HEK293 (cell line): Measurements from ENCODE around the gene KLK7.

Experiments used
- CTCF ChIA-PET: fragments of 350-600 bp; formaldehyde crosslinking; extraction: SDS; loops from one replicate; lab custom pipeline; 2021; ENCODE audit warnings: antibody characterized with exemption; lab: Yijun Ruan, JAX
- POLR2A ChIA-PET: fragments of 300-600 bp; formaldehyde crosslinking; extraction: SDS; loops from one replicate; lab custom pipeline; 2020; ENCODE audit warnings: antibody characterized with exemption, inconsistent platforms; lab: Yijun Ruan, JAX
- H3K27ac ChIP-seq: fragments of 200-500 bp; sonication (Bioruptor generic); 2 replicates; pipeline ENCODE4 v1.5.1; 2014; ENCODE audit warnings: low read depth, low read length, control low read depth, inconsistent platforms; ENCODE audit errors: extremely low read depth
- H3K36me3 ChIP-seq, 2 experiments: fragments of 200-500 bp in 1 of 2; sonication (Bioruptor generic) in 1 of 2; 1 replicate in 1 of 2; 2 replicates in 1 of 2; pipeline ENCODE4 v1.5.1; 2014 to 2017; ENCODE audit warnings: inconsistent platforms in 2 of 2, low read length in 2 of 2; ENCODE audit not compliant: control insufficient read depth in 2 of 2, insufficient read depth in 1 of 2
- H3K4me1 ChIP-seq: fragments of 200-500 bp; sonication (Bioruptor generic); 2 replicates; pipeline ENCODE4 v1.5.1; 2014; ENCODE audit warnings: mild to moderate bottlenecking, low read length, inconsistent platforms; ENCODE audit not compliant: control insufficient read depth, insufficient read depth
- H3K4me3 ChIP-seq: 2 replicates; pipeline ENCODE4 v1.5.1; 2011; ENCODE audit warnings: low read depth, mild to moderate bottlenecking, control low read depth, low read length, moderate library complexity
- H3K9me3 ChIP-seq: fragments of 200-500 bp; sonication (Bioruptor generic); 2 replicates; pipeline ENCODE4 v1.5.1; 2014; ENCODE audit warnings: low read depth, low read length, inconsistent platforms; ENCODE audit not compliant: control insufficient read depth, insufficient read depth
- GFI1B ChIP-seq: fragments of 450-650 bp; formaldehyde crosslinking; IDR thresholded peaks from 2 replicates; pipeline ENCODE4 v1.5.1; 2016; ENCODE audit warnings: missing biosample characterization, missing genetic modification characterization
- KLF10 ChIP-seq: fragments of 450-650 bp; IDR thresholded peaks from 2 replicates; pipeline ENCODE4 v1.5.1; 2018; ENCODE audit warnings: missing biosample characterization, mild to moderate bottlenecking, missing genetic modification characterization
- KLF7 ChIP-seq: fragments of 450-650 bp; formaldehyde crosslinking; IDR thresholded peaks from 2 replicates; pipeline ENCODE4 v1.5.1; 2016; ENCODE audit warnings: missing biosample characterization, missing genetic modification characterization, borderline replicate concordance
- OVOL3 ChIP-seq: fragments of 450-650 bp; formaldehyde crosslinking; IDR thresholded peaks from 2 replicates; pipeline ENCODE4 v1.5.1; 2016; ENCODE audit warnings: missing biosample characterization, missing genetic modification characterization
- ZFP69B ChIP-seq: fragments of 450-650 bp; formaldehyde crosslinking; IDR thresholded peaks from 2 replicates; pipeline ENCODE4 v1.5.1; 2016; ENCODE audit warnings: missing biosample characterization, missing genetic modification characterization
- ZNF10 ChIP-seq: fragments of 450-650 bp; formaldehyde crosslinking; IDR thresholded peaks from 2 replicates; pipeline ENCODE4 v1.5.1; 2017; ENCODE audit warnings: missing biosample characterization, missing genetic modification characterization
- ZNF121 ChIP-seq: fragments of 450-650 bp; formaldehyde crosslinking; IDR thresholded peaks from 2 replicates; pipeline ENCODE4 v1.5.1; 2016; ENCODE audit warnings: missing biosample characterization, missing genetic modification characterization
- ZNF223 ChIP-seq: fragments of 450-650 bp; formaldehyde crosslinking; IDR thresholded peaks from 2 replicates; pipeline ENCODE4 v1.5.1; 2016; ENCODE audit warnings: missing biosample characterization, missing genetic modification characterization
- ZNF248 ChIP-seq: fragments of 450-650 bp; formaldehyde crosslinking; IDR thresholded peaks from 2 replicates; pipeline ENCODE4 v1.5.1; 2017; ENCODE audit warnings: missing biosample characterization, missing genetic modification characterization
- ZNF324 ChIP-seq: fragments of 450-650 bp; formaldehyde crosslinking; IDR thresholded peaks from 2 replicates; pipeline ENCODE4 v1.5.1; 2016; ENCODE audit warnings: missing biosample characterization, missing genetic modification characterization
- ZNF366 ChIP-seq: fragments of 450-650 bp; formaldehyde crosslinking; conservative IDR thresholded peaks from 2 replicates; pipeline ENCODE4 v1.5.1; 2016; ENCODE audit warnings: missing biosample characterization, missing genetic modification characterization
- ZNF518A ChIP-seq: fragments of 450-650 bp; formaldehyde crosslinking; conservative IDR thresholded peaks from 2 replicates; pipeline ENCODE4 v1.5.1; 2016; ENCODE audit warnings: low read depth, missing biosample characterization, missing genetic modification characterization
- ZNF76 ChIP-seq: fragments of 450-650 bp; formaldehyde crosslinking; IDR thresholded peaks from 2 replicates; pipeline ENCODE4; 2016; ENCODE audit warnings: low read depth, missing biosample characterization, missing genetic modification characterization, borderline replicate concordance
- ZNF776 ChIP-seq: fragments of 450-650 bp; formaldehyde crosslinking; IDR thresholded peaks from 2 replicates; pipeline ENCODE4 v1.5.0; 2017; ENCODE audit warnings: missing biosample characterization, missing genetic modification characterization, borderline replicate concordance
- ZNF830 ChIP-seq: fragments of 450-650 bp; IDR thresholded peaks from 2 replicates; pipeline ENCODE4 v1.5.0; 2018; ENCODE audit warnings: missing biosample characterization, missing genetic modification characterization, low read depth, mild to moderate bottlenecking, moderate library complexity
- TF ChIP-seq, protein P1 (sequence below): fragments of 450-650 bp; formaldehyde crosslinking; conservative IDR thresholded peaks from 2 replicates; pipeline ENCODE4 v1.5.1; 2016; ENCODE audit warnings: low read depth, missing biosample characterization, missing genetic modification characterization
- TF ChIP-seq, protein P2 (sequence below): IDR thresholded peaks from 2 replicates; pipeline ENCODE4 v1.6.1; 2011; ENCODE audit warnings: mild to moderate bottlenecking, low read depth, low read length, borderline replicate concordance
- TF ChIP-seq, protein P3 (sequence below): fragments of 450-650 bp; formaldehyde crosslinking; IDR thresholded peaks from 2 replicates; pipeline ENCODE4 v1.5.1; 2016; ENCODE audit warnings: missing biosample characterization, missing genetic modification characterization

The KLK7 gene

GRCh38 chr19:51027126-51027806 is 43.5 kb upstream of the KLK7 start:
- H3K4me1 ChIP-seq: no peaks in the 10 kb centered on the region
- POLR2A ChIA-PET: no interaction called here
- no peaks in the 10 kb centered on the region for H3K9me3 ChIP-seq
- no peak overlapping the region for H3K4me3 ChIP-seq
- CTCF ChIA-PET: interaction anchor here (1.9 kb wide), 1 partner anchor 11 kb away, joined by 8 read pairs; no protein-coding TSS in a partner anchor
- TF ChIP-seq KLF10 (tag by site-specific recombination) (no peak), ZNF830 (tag by site-specific recombination) (no peak), ZNF76 (tag by site-specific recombination) (no peak), ZNF121 (tag by site-specific recombination) (no peak), ZNF10 (no peak), OVOL3 (tag by site-specific recombination) (no peak), KLF7 (tag by site-specific recombination) (no peak), ZNF518A (tag by site-specific recombination) (no peak), GFI1B (tag by site-specific recombination) (no peak), ZNF248 (tag by site-specific recombination) (no peak), ZNF366 (tag by site-specific recombination) (no peak), ZNF324 (tag by site-specific recombination) (no peak), ZFP69B (tag by site-specific recombination) (no peak), ZNF776 (tag by site-specific recombination) (no peak)
- TF ChIP-seq, protein P1, sequence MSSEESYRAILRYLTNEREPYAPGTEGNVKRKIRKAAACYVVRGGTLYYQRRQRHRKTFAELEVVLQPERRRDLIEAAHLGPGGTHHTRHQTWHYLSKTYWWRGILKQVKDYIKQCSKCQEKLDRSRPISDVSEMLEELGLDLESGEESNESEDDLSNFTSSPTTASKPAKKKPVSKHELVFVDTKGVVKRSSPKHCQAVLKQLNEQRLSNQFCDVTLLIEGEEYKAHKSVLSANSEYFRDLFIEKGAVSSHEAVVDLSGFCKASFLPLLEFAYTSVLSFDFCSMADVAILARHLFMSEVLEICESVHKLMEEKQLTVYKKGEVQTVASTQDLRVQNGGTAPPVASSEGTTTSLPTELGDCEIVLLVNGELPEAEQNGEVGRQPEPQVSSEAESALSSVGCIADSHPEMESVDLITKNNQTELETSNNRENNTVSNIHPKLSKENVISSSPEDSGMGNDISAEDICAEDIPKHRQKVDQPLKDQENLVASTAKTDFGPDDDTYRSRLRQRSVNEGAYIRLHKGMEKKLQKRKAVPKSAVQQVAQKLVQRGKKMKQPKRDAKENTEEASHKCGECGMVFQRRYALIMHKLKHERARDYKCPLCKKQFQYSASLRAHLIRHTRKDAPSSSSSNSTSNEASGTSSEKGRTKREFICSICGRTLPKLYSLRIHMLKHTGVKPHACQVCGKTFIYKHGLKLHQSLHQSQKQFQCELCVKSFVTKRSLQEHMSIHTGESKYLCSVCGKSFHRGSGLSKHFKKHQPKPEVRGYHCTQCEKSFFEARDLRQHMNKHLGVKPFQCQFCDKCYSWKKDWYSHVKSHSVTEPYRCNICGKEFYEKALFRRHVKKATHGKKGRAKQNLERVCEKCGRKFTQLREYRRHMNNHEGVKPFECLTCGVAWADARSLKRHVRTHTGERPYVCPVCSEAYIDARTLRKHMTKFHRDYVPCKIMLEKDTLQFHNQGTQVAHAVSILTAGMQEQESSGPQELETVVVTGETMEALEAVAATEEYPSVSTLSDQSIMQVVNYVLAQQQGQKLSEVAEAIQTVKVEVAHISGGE: no peak
- TF ChIP-seq, protein P2, sequence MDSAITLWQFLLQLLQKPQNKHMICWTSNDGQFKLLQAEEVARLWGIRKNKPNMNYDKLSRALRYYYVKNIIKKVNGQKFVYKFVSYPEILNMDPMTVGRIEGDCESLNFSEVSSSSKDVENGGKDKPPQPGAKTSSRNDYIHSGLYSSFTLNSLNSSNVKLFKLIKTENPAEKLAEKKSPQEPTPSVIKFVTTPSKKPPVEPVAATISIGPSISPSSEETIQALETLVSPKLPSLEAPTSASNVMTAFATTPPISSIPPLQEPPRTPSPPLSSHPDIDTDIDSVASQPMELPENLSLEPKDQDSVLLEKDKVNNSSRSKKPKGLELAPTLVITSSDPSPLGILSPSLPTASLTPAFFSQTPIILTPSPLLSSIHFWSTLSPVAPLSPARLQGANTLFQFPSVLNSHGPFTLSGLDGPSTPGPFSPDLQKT: no peak
- H3K36me3 ChIP-seq: no peaks in the 10 kb centered on the region
- no peak overlapping the region for H3K27ac ChIP-seq

DNA sequence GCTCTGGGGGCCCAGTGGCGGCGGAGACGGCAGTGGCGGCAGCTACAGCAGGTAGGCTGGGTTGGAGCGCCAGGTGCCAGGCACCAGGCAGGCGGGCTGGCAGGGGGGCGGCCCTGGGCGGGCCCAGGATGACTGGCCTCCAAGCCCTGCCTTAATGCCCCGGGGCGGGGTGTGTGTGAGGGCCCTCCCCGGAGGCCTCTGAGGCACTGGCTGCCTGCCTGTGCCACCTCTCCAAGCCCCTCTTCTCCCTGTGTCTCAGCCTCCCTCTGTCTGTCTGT is 42.8 kb upstream of the KLK7 start, which contains the start of gene KLK11:
KLK11 (minus strand) TSS at position 63 of the 278 bp plus-strand sequence. CDS start 985 bp downstream, outside the sequence.
- H3K4me1 ChIP-seq: no peaks in the 10 kb centered on the region
- CTCF ChIA-PET: interaction anchor here (2.1 kb wide), 1 partner anchor 10 kb away, joined by 10 read pairs; no protein-coding TSS in a partner anchor
- TF ChIP-seq, protein P3, sequence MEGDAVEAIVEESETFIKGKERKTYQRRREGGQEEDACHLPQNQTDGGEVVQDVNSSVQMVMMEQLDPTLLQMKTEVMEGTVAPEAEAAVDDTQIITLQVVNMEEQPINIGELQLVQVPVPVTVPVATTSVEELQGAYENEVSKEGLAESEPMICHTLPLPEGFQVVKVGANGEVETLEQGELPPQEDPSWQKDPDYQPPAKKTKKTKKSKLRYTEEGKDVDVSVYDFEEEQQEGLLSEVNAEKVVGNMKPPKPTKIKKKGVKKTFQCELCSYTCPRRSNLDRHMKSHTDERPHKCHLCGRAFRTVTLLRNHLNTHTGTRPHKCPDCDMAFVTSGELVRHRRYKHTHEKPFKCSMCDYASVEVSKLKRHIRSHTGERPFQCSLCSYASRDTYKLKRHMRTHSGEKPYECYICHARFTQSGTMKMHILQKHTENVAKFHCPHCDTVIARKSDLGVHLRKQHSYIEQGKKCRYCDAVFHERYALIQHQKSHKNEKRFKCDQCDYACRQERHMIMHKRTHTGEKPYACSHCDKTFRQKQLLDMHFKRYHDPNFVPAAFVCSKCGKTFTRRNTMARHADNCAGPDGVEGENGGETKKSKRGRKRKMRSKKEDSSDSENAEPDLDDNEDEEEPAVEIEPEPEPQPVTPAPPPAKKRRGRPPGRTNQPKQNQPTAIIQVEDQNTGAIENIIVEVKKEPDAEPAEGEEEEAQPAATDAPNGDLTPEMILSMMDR (tag by site-specific recombination): no peak
- peak; percentile 39; the same call in 1 of the 2 replicates for TF ChIP-seq ZNF223 (tag by site-specific recombination)
- no peak for TF ChIP-seq ZNF76 (tag by site-specific recombination)
- TF ChIP-seq, all 188 proteins: peak for 1
- H3K36me3 ChIP-seq: no peaks in the 10 kb centered on the region
- H3K9me3 ChIP-seq: no peaks in the 10 kb centered on the region
- no peak within 1 kb of the TSS for H3K4me3 ChIP-seq
- H3K27ac ChIP-seq: no peak within 1 kb of the TSS
- POLR2A ChIA-PET: no interaction called here
